Measurements from ENCODE around the gene CNN3.
A peak's percentile ranks its signal among the peaks of the same experiment; 100 is the strongest.
"Not testable (repeated sequence)": the region's sequence is repeated elsewhere in the genome, so short reads cannot be mapped to it uniquely, and the experiment has no call there.

CNN3 gene

DNA sequence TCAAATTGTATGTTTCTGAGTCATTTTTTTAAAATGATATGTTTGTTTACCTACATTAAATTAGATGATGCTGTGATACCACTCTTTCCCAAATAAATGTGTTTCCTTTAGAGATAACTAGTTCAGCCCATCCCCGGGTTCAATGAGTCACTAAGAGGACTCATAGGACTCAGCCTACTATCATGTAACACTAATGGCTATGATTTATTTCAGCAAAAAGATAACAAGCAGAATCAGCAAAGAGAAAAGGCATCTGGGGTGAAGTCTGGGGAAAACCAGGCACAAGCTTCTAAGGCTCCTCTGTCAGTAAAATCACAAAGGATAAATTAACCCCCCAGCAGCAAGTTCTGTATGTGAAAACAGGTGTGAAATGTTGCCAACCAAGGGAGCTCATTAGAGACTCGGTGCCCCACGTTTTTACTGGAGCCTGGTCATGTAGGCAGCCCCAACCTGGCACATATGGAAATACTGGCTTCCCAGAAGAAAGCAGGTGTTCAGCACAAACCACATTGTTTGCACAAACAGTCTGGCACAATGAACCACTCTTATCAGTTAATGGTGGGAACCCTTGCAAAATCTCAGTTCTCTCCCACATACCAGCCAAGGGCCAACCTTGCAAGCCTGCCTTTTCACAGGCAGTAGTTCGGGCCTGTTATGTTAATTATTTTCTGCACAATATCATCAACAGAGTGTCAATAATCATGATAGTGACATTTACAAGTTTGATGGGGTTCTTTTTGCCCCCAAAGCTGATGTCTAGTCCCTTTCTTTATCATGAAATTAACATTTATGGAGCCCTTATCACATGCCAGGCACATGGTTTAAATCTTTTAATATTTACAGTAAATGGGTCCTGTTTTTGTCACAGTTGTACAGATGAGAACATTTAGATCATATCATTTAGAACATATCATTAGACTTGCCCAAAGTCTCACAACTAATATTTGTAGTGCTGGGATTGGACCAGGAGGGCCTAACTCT, 23.1 kb upstream of the CNN3 start:
- DNase-seq: peak in 1 of 2 experiments; percentile 28

DNA sequence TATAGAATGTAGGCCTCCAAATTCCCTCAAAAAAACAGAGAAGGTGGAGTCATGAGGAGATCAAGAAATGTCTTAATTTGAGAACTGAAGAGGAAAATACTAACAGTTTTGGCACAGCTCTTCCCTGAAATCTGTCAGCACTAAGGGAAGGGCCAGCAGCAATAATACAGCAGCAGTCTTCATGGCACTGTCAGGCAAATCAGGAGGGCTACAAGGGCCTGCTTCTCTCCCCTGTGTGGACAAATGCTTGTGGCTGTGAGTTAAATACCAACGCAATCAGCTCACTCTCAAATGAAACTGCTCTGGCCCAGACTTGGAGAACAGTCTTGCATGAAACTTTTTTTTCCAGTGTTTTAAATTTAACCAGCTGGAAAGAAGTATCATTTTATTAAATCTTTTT, 20.5 kb upstream of the CNN3 start:
- DNase-seq: no peak

DNA sequence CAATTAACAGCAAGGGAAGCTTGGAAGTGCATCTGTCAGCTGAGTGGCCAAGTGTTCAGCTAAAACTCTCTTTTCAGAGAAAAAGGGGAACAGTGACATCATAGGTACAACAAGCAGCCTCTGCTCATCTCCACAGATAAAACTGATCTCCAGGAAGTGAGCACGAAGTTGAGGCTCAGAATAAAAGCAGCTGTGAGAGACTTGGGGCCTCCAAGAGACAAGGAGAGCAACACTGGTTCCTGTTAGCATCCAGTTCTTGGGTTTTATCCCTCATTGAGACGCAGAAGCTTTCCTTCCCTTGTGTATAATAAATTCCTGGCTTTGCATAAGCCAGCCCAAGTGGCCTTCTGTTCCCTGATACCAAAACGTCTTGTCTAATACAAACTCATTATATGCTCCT, 20.0 kb upstream of the CNN3 start:
- no peak for DNase-seq

DNA sequence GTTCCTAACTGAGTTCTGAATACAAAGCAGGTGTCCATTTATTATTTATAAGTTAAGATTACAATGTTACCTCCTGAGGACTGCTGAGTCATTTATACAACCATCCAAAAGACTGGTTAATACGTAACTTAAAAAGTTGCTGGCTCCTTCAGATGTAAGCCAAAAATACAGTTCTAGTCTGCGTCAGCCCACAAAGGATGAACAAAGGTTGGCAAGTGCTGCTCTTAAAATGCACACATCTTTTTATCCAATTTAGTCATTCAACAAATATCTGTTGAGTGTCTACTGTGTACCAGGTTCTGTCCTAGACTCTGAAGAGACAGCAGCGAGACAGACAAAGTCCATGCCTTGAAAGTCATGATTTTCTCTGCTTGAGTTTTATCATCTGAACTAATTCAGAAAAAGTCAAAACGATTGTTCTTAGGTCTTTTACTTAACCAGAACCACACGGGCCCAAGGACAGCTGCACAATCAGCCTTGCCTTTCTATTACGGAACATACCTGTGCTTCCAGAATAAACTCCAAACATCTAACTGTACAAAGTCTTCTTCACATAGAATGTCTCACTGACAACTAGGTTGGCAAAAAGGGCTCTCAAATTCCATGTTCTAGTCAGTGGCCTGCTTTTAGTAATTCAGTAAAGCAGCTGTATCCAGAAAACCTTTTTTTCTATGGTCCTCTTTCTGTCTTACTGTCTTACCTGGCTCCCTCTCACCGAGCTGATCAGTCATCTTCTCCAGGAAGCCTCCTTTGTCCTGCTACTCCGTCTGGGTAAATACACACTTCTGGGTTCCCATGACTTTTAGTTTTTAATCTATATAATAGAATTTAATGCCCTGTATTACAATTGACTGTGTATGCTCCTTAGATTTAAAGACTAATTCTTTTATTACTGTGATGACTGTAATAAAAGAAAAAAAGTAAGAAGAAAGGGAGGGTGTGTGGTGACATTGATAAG, 15.5 kb upstream of the CNN3 start:
- no peak for DNase-seq

DNA sequence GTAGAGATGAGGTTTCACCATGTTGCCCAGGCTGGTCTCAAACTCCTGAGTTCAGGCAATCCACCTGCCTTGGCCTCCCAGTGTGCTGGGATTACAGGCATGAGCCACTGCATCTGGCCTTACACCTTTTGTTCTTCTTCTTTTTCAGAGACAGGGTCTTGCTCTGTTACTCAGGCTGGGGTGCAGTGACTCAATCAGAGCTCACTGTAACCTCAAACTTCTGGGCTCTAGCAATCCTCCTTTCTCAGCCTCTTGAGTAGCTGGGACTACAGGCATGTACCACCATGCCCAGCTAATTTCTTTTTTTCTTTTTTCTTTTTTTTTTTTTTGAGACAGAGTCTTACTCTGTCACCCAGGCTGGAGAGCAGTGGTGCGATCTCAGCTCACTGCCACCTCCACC, 14.6 kb upstream of the CNN3 start:
- DNase-seq: not testable (repeated sequence)

DNA sequence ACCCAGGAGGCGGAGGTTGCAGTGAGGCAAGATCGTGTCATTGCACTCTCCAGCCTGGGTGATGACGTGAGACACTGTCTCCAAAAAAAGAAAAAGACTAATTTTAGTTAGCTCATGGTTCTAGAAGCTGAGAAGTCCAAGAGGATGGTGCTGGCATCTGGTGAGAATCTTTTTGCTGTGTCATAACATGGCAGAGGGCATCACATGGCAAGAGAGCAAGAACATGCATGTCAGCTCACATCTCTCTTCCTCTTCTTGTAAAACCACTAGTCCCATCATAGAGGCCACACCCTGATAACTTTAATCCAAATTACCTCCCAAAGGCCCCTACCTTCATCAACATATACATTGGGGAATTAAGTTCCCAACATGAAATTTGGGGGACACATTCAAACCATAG, 13.8 kb upstream of the CNN3 start:
- DNase-seq: no peak

DNA sequence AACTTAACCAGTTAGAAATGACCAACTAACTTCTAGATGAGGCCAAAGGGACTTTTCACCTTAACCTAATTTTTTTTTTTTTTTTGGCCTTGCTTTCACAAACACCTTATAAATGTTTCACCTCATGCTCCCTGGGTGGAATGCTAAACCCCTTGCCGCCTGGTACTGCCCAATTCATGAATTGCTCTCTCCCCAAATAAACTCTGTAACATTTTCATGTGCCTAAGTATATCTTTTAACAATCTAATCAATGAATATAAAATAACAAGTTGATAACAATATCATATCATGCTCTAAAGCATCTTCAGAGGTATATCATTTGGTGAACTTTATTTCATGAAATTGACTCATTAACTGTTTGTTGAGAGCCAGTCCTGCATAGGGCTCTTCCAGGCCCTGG, 10.9 kb upstream of the CNN3 start:
- DNase-seq: no peak

DNA sequence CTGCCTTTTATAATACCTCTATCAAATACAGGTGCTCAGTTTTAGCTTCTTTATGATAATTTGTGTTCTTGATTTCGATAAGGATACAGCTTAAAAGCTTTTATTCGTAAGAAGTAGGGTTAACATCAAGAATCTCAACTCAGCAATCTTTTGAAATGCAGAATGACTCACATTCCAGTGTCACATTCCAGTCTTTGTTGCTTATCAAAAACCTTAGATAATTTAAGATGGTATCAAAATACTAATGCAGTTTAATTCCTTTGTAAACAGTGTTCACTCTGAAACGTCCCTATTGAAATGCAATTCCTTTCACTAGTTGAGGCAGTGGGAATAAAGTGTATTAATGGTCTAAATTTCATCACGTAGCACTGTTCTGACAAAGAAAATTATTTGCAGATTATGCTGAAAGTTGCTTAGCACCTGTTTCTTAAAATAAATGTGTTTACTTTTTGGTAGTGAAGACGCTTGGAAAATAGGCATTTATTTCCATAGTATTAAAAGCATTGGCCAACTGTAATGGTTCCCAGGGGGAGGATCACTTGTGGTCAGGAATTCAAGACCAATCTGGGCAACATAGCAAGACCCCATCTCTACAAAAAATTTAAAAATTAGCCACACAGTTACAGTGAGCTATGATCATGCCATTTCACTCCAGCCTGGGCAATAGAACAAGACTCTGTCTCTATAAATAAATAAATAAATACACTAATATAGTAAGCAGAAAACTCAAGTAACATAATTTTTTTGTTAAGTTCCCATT, 10.1 kb upstream of the CNN3 start:
- DNase-seq: no peak

DNA sequence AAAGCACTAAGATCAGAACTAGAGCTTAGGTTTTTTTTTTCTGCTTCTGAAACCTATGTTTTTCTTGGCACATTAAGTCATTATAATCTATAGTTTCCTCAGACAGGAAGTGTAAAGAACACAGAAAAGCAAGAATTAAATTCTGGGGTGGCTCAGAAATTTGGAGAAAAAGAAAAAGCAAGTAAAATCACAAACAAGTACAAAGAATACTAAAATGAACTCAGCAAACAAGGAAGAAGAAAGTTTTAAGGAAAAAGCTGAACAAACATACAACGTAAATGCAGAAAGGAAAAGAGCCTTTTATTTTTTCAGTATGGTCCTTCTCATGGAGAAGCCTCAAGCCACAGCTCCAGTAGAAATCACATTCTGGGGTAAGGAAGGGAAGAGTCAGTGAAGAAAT, 8.6 kb upstream of the CNN3 start:
- no peak for DNase-seq

DNA sequence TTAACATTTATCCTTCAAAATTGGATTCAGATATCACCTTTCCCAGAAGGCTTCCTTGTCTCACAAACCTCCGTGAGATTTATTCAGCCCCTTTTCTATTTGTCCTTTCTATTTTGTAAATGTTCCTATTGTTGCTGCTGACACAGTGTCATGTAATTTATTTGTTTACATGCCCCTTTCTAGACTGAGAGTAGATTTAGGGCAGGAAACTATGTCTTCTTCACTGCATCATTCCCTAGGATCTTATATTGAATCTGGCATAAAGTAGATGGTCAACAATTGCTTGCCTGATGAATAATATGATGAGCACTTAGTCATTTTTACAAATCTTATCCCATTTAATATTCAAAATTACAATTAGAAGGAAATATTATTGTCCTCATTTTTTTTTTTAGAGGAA, 8.1 kb upstream of the CNN3 start:
- peak in 1 of 2 experiments; percentile 35 for DNase-seq

DNA sequence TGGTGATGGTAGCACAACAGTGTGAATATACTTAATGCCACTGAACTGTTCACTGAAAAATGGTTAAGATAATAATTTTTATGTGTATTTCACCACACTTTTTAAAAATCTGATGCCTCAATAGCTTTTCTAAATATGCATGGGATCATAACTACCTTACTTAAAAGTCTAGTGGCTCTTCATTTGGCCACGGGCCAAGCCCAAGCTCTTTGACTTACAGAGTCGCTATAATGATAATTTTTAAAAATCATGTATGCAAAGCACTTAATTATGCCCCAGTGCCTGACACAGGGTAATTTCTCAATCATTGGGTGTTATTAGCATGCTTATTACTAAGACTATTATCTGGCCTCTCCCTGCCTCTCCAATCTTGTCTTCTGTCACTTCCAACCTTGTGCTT, 7.6 kb upstream of the CNN3 start:
- DNase-seq: no peak

DNA sequence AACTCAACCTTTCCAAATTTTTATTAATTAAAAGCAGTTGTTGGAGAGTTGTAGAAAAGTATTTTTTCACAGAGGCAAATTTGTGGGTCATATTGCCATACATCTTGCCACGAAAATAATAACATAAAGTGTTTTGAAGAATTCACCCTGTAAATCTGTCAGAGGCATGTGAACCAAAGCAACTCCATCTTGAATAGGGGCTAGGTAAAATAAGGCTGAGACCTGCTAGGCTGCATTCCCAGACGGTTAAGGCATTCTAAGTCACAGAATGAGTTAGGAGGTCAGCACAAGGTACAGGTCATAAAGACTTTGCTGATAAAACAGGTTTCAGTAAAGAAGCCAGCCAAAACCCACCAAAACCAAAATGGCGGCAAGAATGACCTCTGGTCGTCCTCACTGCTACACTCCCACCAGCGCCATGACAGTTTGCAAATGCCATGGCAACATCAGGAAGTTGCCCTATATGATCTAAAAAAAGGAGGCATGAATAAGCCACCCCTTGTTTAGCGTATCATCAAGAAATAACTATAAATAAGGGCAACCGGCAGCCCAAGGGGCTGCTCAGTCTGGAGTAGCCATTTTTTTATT, 4.4 kb upstream of the CNN3 start:
- DNase-seq: no peak

DNA sequence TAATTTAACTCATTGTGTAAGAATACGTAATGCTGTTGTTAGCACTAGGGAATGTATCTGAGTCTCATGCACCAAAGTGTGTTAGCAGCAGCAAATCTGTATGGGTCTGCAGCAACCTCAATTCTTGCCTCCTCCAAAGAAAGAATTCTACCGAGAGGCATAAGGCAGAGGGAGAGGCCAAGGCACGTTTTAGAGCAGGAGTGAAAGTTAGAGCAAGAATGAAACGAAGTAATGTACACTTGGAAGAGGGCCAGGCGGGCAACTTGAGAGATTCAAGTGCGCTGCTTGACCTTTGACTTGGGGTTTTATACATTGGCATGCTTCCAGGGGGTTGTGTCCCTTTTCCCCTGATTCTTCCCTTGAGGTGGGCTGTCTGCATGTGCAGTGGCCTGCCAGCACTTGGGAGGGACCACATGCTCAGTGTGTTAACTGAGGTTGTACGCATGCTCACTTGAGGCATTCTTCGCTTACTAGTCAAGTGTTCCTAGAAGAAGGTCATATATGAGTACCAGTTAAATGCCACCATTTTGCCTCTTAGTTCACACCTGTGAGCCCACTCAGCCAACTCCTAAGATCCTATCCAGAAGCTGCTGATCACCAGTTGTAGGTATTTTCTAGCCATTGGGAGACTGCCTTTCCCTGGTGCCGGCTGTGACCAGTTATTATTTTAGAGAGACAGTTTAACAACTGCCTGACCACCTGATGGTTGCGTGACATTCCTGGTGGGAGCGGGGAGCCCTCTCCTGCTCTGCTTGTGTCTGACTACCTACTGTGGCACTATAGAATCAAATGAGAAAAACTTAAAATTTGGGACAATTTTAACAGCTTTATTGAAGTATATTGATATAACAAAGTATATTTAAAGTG, 2.7 kb upstream of the CNN3 start:
- DNase-seq: no peak

DNA sequence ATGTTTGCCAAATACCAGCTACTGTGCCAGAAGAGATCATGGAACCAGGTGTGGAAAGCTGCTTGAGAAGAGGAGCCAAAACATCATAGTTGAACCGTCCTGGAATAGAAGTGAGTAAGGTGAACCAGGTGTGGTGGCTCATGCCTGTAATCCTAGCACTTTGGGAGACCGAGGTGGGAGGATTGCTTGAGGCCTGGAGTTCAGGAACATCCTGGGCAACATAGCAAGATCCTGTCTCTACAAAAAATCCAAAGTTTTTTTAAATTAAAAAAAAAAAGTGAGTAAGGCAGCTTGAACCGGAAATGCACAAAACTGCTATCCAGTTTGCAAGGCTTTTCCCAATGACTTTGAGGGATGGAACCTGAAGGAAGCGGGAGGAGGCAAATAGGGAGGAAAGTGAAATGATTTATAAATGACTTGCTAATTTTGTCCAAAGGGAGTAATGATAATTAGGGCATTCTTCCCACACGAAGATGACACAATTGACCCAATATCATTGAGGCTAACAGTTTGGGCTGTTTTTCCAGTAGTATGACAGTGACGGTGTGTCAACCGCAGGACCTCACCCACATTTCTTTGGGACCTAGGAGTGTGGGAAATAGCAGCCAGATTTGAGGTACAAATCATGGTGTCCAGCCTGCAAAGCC, 1.5 kb upstream of the CNN3 start:
- no peak for DNase-seq

DNA sequence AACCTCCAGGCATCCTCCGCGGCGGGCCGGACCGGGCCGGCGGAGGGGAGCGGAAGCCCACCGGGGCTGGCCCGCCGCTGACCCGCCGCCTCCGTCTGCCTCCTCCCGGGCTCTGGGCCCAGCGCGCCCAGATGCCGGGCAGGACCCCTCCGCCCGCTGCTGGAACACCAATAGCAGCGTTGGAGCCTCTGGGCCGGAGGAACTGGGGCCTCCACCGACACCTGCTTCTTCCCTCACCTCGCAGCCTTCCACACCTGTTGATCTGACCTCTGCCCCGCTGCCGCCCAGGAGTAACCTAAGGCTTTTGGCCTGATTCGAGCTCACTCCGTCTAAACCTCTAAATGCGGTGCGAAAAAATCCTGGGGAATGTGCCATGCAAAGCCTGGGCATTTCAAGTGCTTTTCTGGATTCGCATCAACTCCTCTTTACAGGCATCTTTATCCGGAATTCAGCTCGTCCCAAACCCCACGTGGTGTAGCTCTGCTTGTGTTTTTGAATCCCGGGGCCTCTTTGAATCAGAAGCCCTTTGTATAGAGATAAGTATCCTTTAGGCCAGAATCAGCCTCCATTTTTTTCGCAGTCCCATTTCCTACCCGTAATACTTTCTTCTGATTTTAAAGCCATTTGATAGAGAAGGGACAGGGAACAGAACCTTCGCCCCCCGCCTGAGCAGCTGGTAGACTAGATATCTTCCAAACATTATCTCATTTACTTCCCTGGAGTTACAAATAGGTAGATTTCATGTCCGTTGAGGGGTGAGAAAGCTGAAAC, 680 bp upstream of the CNN3 start:
- no peak for DNase-seq

DNA sequence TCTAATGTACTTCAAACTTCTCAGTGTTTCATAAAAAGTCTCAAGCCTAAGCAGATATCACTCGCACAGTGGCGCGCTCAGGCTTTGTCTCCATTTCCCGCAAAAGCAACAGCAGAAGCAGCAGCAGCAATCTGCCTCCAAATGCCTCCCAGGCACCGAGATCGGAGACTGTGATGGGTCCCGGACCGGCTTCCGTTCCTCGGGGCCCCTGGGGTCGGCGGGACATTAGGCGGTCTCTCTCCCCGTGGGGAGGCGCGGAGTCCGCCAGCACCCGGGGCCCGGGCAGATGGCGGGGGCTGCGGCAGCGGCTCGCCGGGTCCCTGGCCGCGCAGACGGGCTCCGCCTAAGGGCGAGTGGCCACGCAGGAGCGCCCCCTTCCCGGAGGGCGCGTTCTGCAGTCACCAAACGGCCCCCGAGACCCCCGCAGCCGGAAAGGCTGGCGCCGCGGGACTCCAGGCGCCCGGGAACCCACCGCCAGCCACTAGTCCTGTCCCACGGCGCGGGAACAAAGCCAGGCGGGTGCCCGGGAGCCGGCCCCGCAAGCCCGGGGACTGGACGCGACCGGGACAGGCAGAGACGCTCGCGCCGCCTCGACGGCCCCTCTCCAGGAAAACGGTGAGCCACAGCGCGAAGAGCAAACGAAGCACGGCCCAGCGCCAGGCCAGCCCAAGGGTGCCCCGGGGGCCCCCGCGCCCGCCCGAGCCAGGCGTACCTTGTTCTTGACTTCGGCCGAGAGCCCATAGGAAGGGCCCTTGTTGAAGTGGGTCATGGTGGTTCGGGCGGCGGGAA, 590 bp downstream of the CNN3 start:
- peak; percentile 18 to 32 for DNase-seq

DNA sequence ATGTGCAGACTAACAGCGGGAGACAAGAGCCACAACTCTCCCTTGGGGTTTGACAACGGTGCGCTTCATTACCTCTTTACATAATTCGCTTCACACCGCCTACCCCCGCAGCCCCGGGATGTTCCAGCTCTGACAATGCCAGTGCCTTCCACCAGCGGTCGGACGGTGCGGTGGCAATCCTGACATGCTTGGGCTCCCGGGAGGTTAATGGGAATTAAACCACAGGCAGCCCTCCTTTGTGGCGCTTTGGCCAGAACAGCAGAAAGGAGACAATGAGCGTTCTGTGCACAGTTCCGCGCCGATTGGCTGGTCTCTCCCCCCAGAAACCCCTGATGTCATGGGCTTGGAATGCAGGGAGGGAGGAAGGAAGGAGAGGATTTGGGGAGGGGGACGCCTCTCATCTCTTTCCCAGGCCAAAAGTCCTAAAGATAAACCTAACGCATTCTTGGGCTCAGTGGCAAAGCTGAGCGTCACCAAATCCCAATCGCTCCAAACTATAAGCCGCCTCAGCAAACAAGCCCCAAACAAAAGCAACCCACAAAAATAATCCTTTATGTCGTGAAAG, 1.3 kb downstream of the CNN3 start:
- DNase-seq: peak; percentile 6 to 15

DNA sequence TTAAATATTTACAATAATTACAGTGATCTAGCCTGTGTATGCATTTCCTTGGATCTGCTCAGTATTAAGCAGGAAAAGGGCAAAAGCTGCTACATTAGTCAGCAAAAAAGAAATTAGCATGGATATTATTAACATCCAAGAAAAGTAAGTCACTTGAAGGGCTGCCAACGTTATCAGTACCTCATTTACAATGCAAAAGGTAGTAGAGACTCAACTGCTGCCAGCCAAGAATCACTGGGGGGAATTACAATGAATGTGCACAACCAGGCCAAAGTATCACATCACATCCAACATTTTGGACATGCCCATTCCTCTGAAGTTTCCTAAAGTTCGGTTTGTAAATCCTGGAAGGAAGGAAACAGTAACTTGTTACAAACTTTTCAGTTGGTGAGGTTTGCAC, 1.9 kb downstream of the CNN3 start:
- no peak for DNase-seq

DNA sequence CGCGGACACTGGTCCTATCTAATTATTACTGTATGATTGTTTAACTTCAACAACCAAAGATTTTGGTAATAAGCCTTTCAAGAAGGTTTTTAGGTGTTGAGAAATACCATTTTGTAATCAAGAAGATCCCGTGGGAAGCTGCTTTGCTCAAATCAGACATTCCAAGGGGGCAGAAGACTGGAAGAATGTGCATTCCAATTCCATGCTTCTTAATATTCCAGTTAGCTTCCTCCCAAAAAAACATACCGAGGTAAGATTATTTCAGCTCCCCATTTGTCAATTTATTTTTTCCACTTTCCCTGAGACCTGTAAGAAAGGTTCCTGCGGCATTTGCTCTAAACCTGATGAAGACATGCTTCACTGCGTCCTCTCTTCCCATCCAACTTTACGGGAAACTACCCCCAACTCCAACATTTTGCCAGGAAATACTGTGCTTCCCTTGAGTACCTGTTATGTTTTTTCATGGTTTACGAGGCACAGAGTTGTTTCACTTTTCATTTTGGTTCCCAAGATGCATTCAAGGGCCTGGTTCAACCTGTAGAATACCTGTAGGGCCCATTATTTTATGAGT, 4.1 kb downstream of the CNN3 start:
- DNase-seq: no peak
